ENCODE results near the gene ZC3H13.

The ZC3H13 gene

GRCh38 chr13:46004491-46004890 lies 48.1 kb downstream of the ZC3H13 start:
- Histone ChIP-seq H3K14ac (ENCODE audit: low read length) (no peak overlapping the region), H3K23ac (ENCODE audit: low read depth, low read length, poor library complexity) (no peak overlapping the region), H3K18ac (ENCODE audit: low read length) (no peak overlapping the region), H4K8ac (ENCODE audit: low read depth, low read length) (no peak overlapping the region), H3K27me3 (ENCODE audit: control insufficient read depth in 3 of 3, insufficient read depth in 3 of 3, low read depth in 1 of 3, low read length in 3 of 3) (no peaks in the 10 kb centered on the region), H3K4me3 (ENCODE audit: low read length in 2 of 2) (no peak overlapping the region), H3K36me3 (replicated peaks in 1 of 2; ENCODE audit: control insufficient read depth in 2 of 2, insufficient read depth in 2 of 2, low read length in 2 of 2) (peaks cover 15 to 98% of the 10 kb centered on the region in 2 donors), H3K4me2 (ENCODE audit: insufficient read depth, low read length, poor library complexity, severe bottlenecking) (no peak overlapping the region), H2BK120ac (ENCODE audit: low read depth, low read length) (no peak overlapping the region), H3K9ac (ENCODE audit: low read depth, low read length, poor library complexity) (no peak overlapping the region), H2AFZ (ENCODE audit: low read length) (no peak overlapping the region), H2AK5ac (ENCODE audit: low read depth, low read length) (no peak overlapping the region), H3K9me3 (replicated peaks in 1 of 2; ENCODE audit: control insufficient read depth in 2 of 2, insufficient read depth in 1 of 2, low read depth in 1 of 2, low read length in 2 of 2) (peaks cover 0 to 6% of the 10 kb centered on the region in 2 donors), H3K4me1 (ENCODE audit: control insufficient read depth in 2 of 2, insufficient read depth in 1 of 2, low read depth in 1 of 2, low read length in 2 of 2) (no peaks in the 10 kb centered on the region), H2BK15ac (ENCODE audit: low read length) (no peak overlapping the region), H3K27ac (replicated peaks; ENCODE audit: low read length) (no peak overlapping the region), H2BK12ac (ENCODE audit: low read length) (no peak overlapping the region), H3K79me1 (ENCODE audit: low read depth, low read length) (no peaks in the 10 kb centered on the region), H4K91ac (ENCODE audit: low read depth, low read length, poor library complexity) (no peak overlapping the region), H2BK5ac (ENCODE audit: low read length) (no peak overlapping the region), H3K4ac (ENCODE audit: low read length) (no peak overlapping the region)
- WGBS, 2 donors (ENCODE audit: extremely low coverage in 2 of 2, insufficient read length in 2 of 2, insufficient replicate concordance in 1 of 2) = no CpG with 5 or more reads among the region's 1 CpG
- DNase-seq (ENCODE audit: low spot score) = no peak

GRCh38 chr13:45996631-45997030 lies 55.9 kb downstream of the ZC3H13 start:
- Histone ChIP-seq H2AFZ (ENCODE audit: low read length) (no peak overlapping the region), H3K4ac (ENCODE audit: low read length) (no peak overlapping the region), H3K14ac (ENCODE audit: low read length) (no peak overlapping the region), H3K27ac (replicated peaks; ENCODE audit: low read length) (no peak overlapping the region), H2AK5ac (ENCODE audit: low read depth, low read length) (no peak overlapping the region), H3K9ac (ENCODE audit: low read depth, low read length, poor library complexity) (no peak overlapping the region), H2BK5ac (ENCODE audit: low read length) (no peak overlapping the region), H2BK120ac (ENCODE audit: low read depth, low read length) (no peak overlapping the region), H3K79me1 (ENCODE audit: low read depth, low read length) (no peaks in the 10 kb centered on the region), H3K4me2 (ENCODE audit: insufficient read depth, low read length, poor library complexity, severe bottlenecking) (no peak overlapping the region), H3K4me1 (ENCODE audit: control insufficient read depth in 2 of 2, insufficient read depth in 1 of 2, low read depth in 1 of 2, low read length in 2 of 2) (no peaks in the 10 kb centered on the region), H3K4me3 (ENCODE audit: low read length in 2 of 2) (no peak overlapping the region), H3K9me3 (replicated peaks in 1 of 2; ENCODE audit: control insufficient read depth in 2 of 2, insufficient read depth in 1 of 2, low read depth in 1 of 2, low read length in 2 of 2) (peaks cover 0 to 6% of the 10 kb centered on the region in 2 donors), H2BK15ac (ENCODE audit: low read length) (no peak overlapping the region), H3K23ac (ENCODE audit: low read depth, low read length, poor library complexity) (no peak overlapping the region), H2BK12ac (ENCODE audit: low read length) (no peak overlapping the region), H4K91ac (ENCODE audit: low read depth, low read length, poor library complexity) (no peak overlapping the region), H3K27me3 (ENCODE audit: control insufficient read depth in 3 of 3, insufficient read depth in 3 of 3, low read depth in 1 of 3, low read length in 3 of 3) (no peaks in the 10 kb centered on the region), H4K8ac (ENCODE audit: low read depth, low read length) (no peak overlapping the region), H3K18ac (ENCODE audit: low read length) (no peak overlapping the region), H3K36me3 (replicated peaks in 1 of 2; ENCODE audit: control insufficient read depth in 2 of 2, insufficient read depth in 2 of 2, low read length in 2 of 2) (peaks cover 11 to 80% of the 10 kb centered on the region in 2 donors)
- WGBS, 2 donors (ENCODE audit: extremely low coverage in 2 of 2, insufficient read length in 2 of 2, insufficient replicate concordance in 1 of 2) = no CpG with 5 or more reads among the region's 2 CpGs
- no peak for DNase-seq (ENCODE audit: low spot score)

GRCh38 chr13:45995245-45995644 lies 57.3 kb downstream of the ZC3H13 start:
- no peak overlapping the region for H2BK15ac ChIP-seq (ENCODE audit: low read length)
- no peak overlapping the region for H3K4ac ChIP-seq (ENCODE audit: low read length)
- no peak for DNase-seq (ENCODE audit: low spot score)
- H3K9me3 ChIP-seq (replicated peaks in 1 of 2; ENCODE audit: control insufficient read depth in 2 of 2, insufficient read depth in 1 of 2, low read depth in 1 of 2, low read length in 2 of 2) = peaks cover 0 to 3% of the 10 kb centered on the region in 2 donors
- WGBS, 2 donors (ENCODE audit: extremely low coverage in 2 of 2, insufficient read length in 2 of 2, insufficient replicate concordance in 1 of 2) = no CpG with 5 or more reads among the region's 1 CpG
- H3K4me3 ChIP-seq (ENCODE audit: low read length in 2 of 2) = no peak overlapping the region
- H4K8ac ChIP-seq (ENCODE audit: low read depth, low read length) = no peak overlapping the region
- no peak overlapping the region for H2AFZ ChIP-seq (ENCODE audit: low read length)
- no peak overlapping the region for H2BK5ac ChIP-seq (ENCODE audit: low read length)
- H3K27me3 ChIP-seq (ENCODE audit: control insufficient read depth in 3 of 3, insufficient read depth in 3 of 3, low read depth in 1 of 3, low read length in 3 of 3) = no peaks in the 10 kb centered on the region
- no peak overlapping the region for H3K23ac ChIP-seq (ENCODE audit: low read depth, low read length, poor library complexity)
- H3K36me3 ChIP-seq (replicated peaks in 1 of 2; ENCODE audit: control insufficient read depth in 2 of 2, insufficient read depth in 2 of 2, low read length in 2 of 2) = peaks cover 7 to 73% of the 10 kb centered on the region in 2 donors
- H2AK5ac ChIP-seq (ENCODE audit: low read depth, low read length) = no peak overlapping the region
- no peak overlapping the region for H3K18ac ChIP-seq (ENCODE audit: low read length)
- no peaks in the 10 kb centered on the region for H3K79me1 ChIP-seq (ENCODE audit: low read depth, low read length)
- H3K4me1 ChIP-seq (ENCODE audit: control insufficient read depth in 2 of 2, insufficient read depth in 1 of 2, low read depth in 1 of 2, low read length in 2 of 2) = no peaks in the 10 kb centered on the region
- H3K14ac ChIP-seq (ENCODE audit: low read length) = no peak overlapping the region
- H3K9ac ChIP-seq (ENCODE audit: low read depth, low read length, poor library complexity) = no peak overlapping the region
- no peak overlapping the region for H3K27ac ChIP-seq (replicated peaks; ENCODE audit: low read length)
- H3K4me2 ChIP-seq (ENCODE audit: insufficient read depth, low read length, poor library complexity, severe bottlenecking) = no peak overlapping the region
- no peak overlapping the region for H2BK12ac ChIP-seq (ENCODE audit: low read length)
- no peak overlapping the region for H4K91ac ChIP-seq (ENCODE audit: low read depth, low read length, poor library complexity)
- no peak overlapping the region for H2BK120ac ChIP-seq (ENCODE audit: low read depth, low read length)

DNA sequence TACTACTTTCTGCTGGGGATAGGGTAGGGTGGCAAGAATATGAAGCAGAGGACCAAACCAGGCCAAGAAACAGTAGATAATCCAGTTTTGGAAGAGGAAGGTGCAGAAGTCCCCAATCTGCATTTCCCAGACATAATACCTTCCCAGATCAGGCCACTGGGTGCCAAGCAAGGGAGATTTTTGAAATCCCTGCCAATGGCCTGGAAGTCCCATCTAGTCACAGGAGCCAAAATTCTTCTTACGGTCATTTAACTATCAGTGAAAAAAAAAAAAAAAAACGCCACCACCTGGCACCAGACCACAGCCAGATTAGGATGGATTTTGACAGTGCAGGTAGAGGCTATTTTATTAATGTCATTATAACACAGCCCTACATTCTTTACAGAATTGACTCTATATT lies 57.8 kb downstream of the ZC3H13 start:
- Histone ChIP-seq H3K79me1 (ENCODE audit: low read depth, low read length) (no peaks in the 10 kb centered on the region), H3K9me3 (replicated peaks in 1 of 2; ENCODE audit: control insufficient read depth in 2 of 2, insufficient read depth in 1 of 2, low read depth in 1 of 2, low read length in 2 of 2) (no peaks in the 10 kb centered on the region), H2AFZ (ENCODE audit: low read length) (no peak overlapping the region), H2BK12ac (ENCODE audit: low read length) (no peak overlapping the region), H4K8ac (ENCODE audit: low read depth, low read length) (no peak overlapping the region), H3K9ac (ENCODE audit: low read depth, low read length, poor library complexity) (no peak overlapping the region), H3K23ac (ENCODE audit: low read depth, low read length, poor library complexity) (no peak overlapping the region), H2BK5ac (ENCODE audit: low read length) (no peak overlapping the region), H3K4me2 (ENCODE audit: insufficient read depth, low read length, poor library complexity, severe bottlenecking) (no peak overlapping the region), H4K91ac (ENCODE audit: low read depth, low read length, poor library complexity) (no peak overlapping the region), H3K27me3 (ENCODE audit: control insufficient read depth in 3 of 3, insufficient read depth in 3 of 3, low read depth in 1 of 3, low read length in 3 of 3) (no peaks in the 10 kb centered on the region), H3K4me1 (ENCODE audit: control insufficient read depth in 2 of 2, insufficient read depth in 1 of 2, low read depth in 1 of 2, low read length in 2 of 2) (no peaks in the 10 kb centered on the region), H2BK15ac (ENCODE audit: low read length) (no peak overlapping the region), H3K27ac (replicated peaks; ENCODE audit: low read length) (no peak overlapping the region), H3K4me3 (ENCODE audit: low read length in 2 of 2) (no peak overlapping the region), H3K36me3 (replicated peaks in 1 of 2; ENCODE audit: control insufficient read depth in 2 of 2, insufficient read depth in 2 of 2, low read length in 2 of 2) (peaks cover 4 to 72% of the 10 kb centered on the region in 2 donors), H2BK120ac (ENCODE audit: low read depth, low read length) (no peak overlapping the region), H3K14ac (ENCODE audit: low read length) (no peak overlapping the region), H3K4ac (ENCODE audit: low read length) (no peak overlapping the region), H2AK5ac (ENCODE audit: low read depth, low read length) (no peak overlapping the region), H3K18ac (ENCODE audit: low read length) (no peak overlapping the region)
- no CpG with 5 or more reads among the region's 2 CpGs for WGBS, 2 donors (ENCODE audit: extremely low coverage in 2 of 2, insufficient read length in 2 of 2, insufficient replicate concordance in 1 of 2)
- no peak for DNase-seq (ENCODE audit: low spot score)
